HepG2 (cell line): ENCODE data around the gene LDLRAD2. TPM values are rescaled to one million over a fixed set of nuclear protein-coding genes. Genes with fewer than 3 reads are reported as not detected.
A peak's percentile ranks its signal among the peaks of the same experiment; 100 is the strongest.

Experiments
- ASH2L ChIP-seq: fragments of 300-600, 200-600 bp; sonication (generic); IDR thresholded peaks from 2 replicates; pipeline ENCODE4 v1.7.0; 2017; ENCODE audit warnings: low read depth, mild to moderate bottlenecking, moderate library complexity, mixed read lengths, low read length; ENCODE audit not compliant: insufficient read length
- ATRX ChIP-seq: sonication (generic); formaldehyde crosslinking; IDR thresholded peaks from 2 replicates; pipeline ENCODE4 v1.4.0; 2020; ENCODE audit warnings: missing genetic modification reagents, borderline replicate concordance
- FIP1L1 ChIP-seq: fragments of 200-400 bp; formaldehyde crosslinking; IDR thresholded peaks from 2 replicates; pipeline ENCODE4 v1.6.1; 2018; ENCODE audit warnings: low read depth, mild to moderate bottlenecking, low read length, moderate library complexity, borderline replicate concordance; ENCODE audit not compliant: insufficient read depth
- FOXJ3 ChIP-seq: sonication (generic); formaldehyde crosslinking; IDR thresholded peaks from 2 replicates; pipeline ENCODE4 v1.4.0; 2020; ENCODE audit warnings: missing genetic modification reagents, mild to moderate bottlenecking, borderline replicate concordance
- GATA4 ChIP-seq: sonication (generic); IDR thresholded peaks from 2 replicates; pipeline ENCODE4 v1.6.1; 2016; ENCODE audit warnings: antibody characterized with exemption, low read depth, borderline replicate concordance
- HBP1 ChIP-seq: IDR thresholded peaks from 2 replicates; pipeline ENCODE4 v1.6.1; 2016; ENCODE audit warnings: low read depth, control low read depth
- HNRNPH1 ChIP-seq: fragments of 200-400 bp; formaldehyde crosslinking; optimal IDR thresholded peaks from 2 replicates; pipeline ENCODE3; 2017; ENCODE audit warnings: mild to moderate bottlenecking, low read depth, low read length
- MLX ChIP-seq: IDR thresholded peaks from 2 replicates; pipeline ENCODE4 v1.6.1; 2016
- NR2F1 ChIP-seq, 2 experiments: fragments of 450-650 bp in 1 of 2; formaldehyde crosslinking in 1 of 2; IDR thresholded peaks; 2 replicates each; pipeline versions ENCODE4 v1.5.0 to v1.6.1; 2016 to 2020; ENCODE audit warnings: mild to moderate bottlenecking in 1 of 2, missing compliant biosample characterization in 1 of 2, missing genetic modification reagents in 1 of 2, moderate library complexity in 1 of 2
- PITX1 ChIP-seq: sonication (generic); formaldehyde crosslinking; IDR thresholded peaks from 2 replicates; pipeline ENCODE4 v1.5.1; 2020; ENCODE audit warnings: mild to moderate bottlenecking, missing genetic modification reagents
- SKI ChIP-seq: fragments of 450-650 bp; IDR thresholded peaks from one replicate; pipeline ENCODE4 v1.6.1; 2018; ENCODE audit warnings: mild to moderate bottlenecking; ENCODE audit not compliant: partially characterized antibody
- SOX5 ChIP-seq: IDR thresholded peaks from 2 replicates; pipeline ENCODE4 v1.6.1; 2016; ENCODE audit warnings: borderline replicate concordance
- TBX3 ChIP-seq: fragments of 450-650 bp; IDR thresholded peaks from 2 replicates; pipeline ENCODE4 v1.6.1; 2017; ENCODE audit warnings: antibody characterized with exemption, mild to moderate bottlenecking, inconsistent platforms, borderline replicate concordance
- TFAP4 ChIP-seq: sonication (generic); IDR thresholded peaks from 2 replicates; pipeline ENCODE4 v1.6.1; 2016; ENCODE audit warnings: low read depth, borderline replicate concordance
- TMF1 ChIP-seq: sonication (generic); formaldehyde crosslinking; IDR thresholded peaks from 2 replicates; pipeline ENCODE4 v1.8.1; 2022; ENCODE audit warnings: low read depth, missing genetic modification reagents
- U2AF2 ChIP-seq: fragments of 200-400 bp; formaldehyde crosslinking; IDR thresholded peaks from 2 replicates; pipeline ENCODE4 v1.6.1; 2017; ENCODE audit warnings: low read depth, mild to moderate bottlenecking, low read length
- ZBTB49 ChIP-seq: sonication (generic); formaldehyde crosslinking; IDR thresholded peaks from 2 replicates; pipeline ENCODE4 v1.4.0; 2020; ENCODE audit warnings: missing genetic modification reagents, borderline replicate concordance
- ZFP91 ChIP-seq: sonication (generic); formaldehyde crosslinking; IDR thresholded peaks from 2 replicates; pipeline ENCODE4 v1.9.0; 2022; ENCODE audit warnings: missing genetic modification reagents, mild to moderate bottlenecking, borderline replicate concordance
- ZNF205 ChIP-seq: IDR thresholded peaks from 2 replicates; pipeline ENCODE4 v1.6.1; 2018; ENCODE audit warnings: missing biosample characterization, missing genetic modification reagents
- ZNF3 ChIP-seq: IDR thresholded peaks from 2 replicates; pipeline ENCODE4 v1.7.0; 2017; ENCODE audit warnings: inconsistent platforms
- ZNF75D ChIP-seq: sonication (generic); formaldehyde crosslinking; IDR thresholded peaks from 2 replicates; pipeline ENCODE4 v1.8.1; 2023; ENCODE audit warnings: missing genetic modification reagents, mild to moderate bottlenecking, borderline replicate concordance
- ZNF780A ChIP-seq: sonication (generic); formaldehyde crosslinking; IDR thresholded peaks from 2 replicates; pipeline ENCODE4 v1.8.0; 2022; ENCODE audit warnings: mild to moderate bottlenecking, missing genetic modification reagents, moderate library complexity
- ZNF782 ChIP-seq: sonication (generic); formaldehyde crosslinking; IDR thresholded peaks from 2 replicates; pipeline ENCODE4 v1.4.0; 2020; ENCODE audit warnings: missing genetic modification reagents, mild to moderate bottlenecking, borderline replicate concordance
- ZNF891 ChIP-seq: sonication (generic); formaldehyde crosslinking; IDR thresholded peaks from 2 replicates; pipeline ENCODE4 v1.5.0; 2020; ENCODE audit warnings: mild to moderate bottlenecking, missing genetic modification reagents
- polyA plus RNA-seq, 8 experiments: library from polyadenylated mRNA; depleted of rRNA in 3 of 8; stranded (reverse) in 7 of 8; unstranded in 1 of 8; fragments of >200 nt; fragmentation: Illumina TruSeq in 4 of 8; extraction: Trizol in 4 of 8; gene quantifications; 2 replicates each; pipeline versions ENCODE4 v1.2.1 to v1.2.3, GENCODE V29; 2011 to 2016; ENCODE audit warnings: low read depth in 4 of 8, missing spikeins in 1 of 8, mixed read lengths in 1 of 8; ENCODE audit not compliant: insufficient read depth in 1 of 8
- total RNA-seq, 5 experiments: library from RNA; depleted of rRNA; stranded (reverse); fragments of >200 nt; fragmentation: Illumina TruSeq; extraction: Trizol; gene quantifications; 2 replicates each; pipeline ENCODE4 v1.2.3, GENCODE V29; 2016; ENCODE audit warnings: low read depth in 1 of 5

Gene LDLRAD2
- total and polyA plus RNA-seq, 2 of the 13 experiments (the other 11 are each of a cell fraction or from before 2014, with no cell fraction given): not detected

- TF ChIP-seq ZFP91: no peak
- TF ChIP-seq ZNF75D (CRISPR knock-in tag): no peak
- TF ChIP-seq NR2F1 (CRISPR knock-in tag; IDR thresholded peaks at IDR 0.05): peak; percentile 74 to 76
- TF ChIP-seq TFAP4: 0 out of 2 replicates have a peak, but pooled peaks have one; percentile 34
- TF ChIP-seq HBP1 (CRISPR knock-in tag): no peak
- TF ChIP-seq ASH2L: peak; percentile 22
- TF ChIP-seq ATRX: no peak
- peak; percentile 60; the same call in 1 of the 2 replicates for TF ChIP-seq GATA4
- no peak for TF ChIP-seq HNRNPH1
- no peak for TF ChIP-seq MLX (CRISPR knock-in tag)
- TF ChIP-seq FIP1L1: no peak
- peak; percentile 98 for TF ChIP-seq TBX3
- TF ChIP-seq ZNF782: no peak
- peak; percentile 99 for TF ChIP-seq PITX1 (CRISPR knock-in tag)
- peak; percentile 95 for TF ChIP-seq FOXJ3 (CRISPR knock-in tag)
- no peak for TF ChIP-seq ZNF780A (CRISPR knock-in tag)
- no peak for TF ChIP-seq TMF1 (CRISPR knock-in tag)
- no peak for TF ChIP-seq U2AF2
- peak; percentile 96 for TF ChIP-seq SKI
- peak; percentile 90 for TF ChIP-seq SOX5
- peak; percentile 79; the same call in 1 of the 2 replicates for TF ChIP-seq ZNF205
- TF ChIP-seq ZNF891 (CRISPR knock-in tag): no peak
- peak; percentile 61; the same call in 1 of the 2 replicates for TF ChIP-seq ZNF3 (CRISPR knock-in tag)
- no peak for TF ChIP-seq ZBTB49 (CRISPR knock-in tag)
These were observed 36.0 kb upstream of the LDLRAD2 start (continued) for GRCh38 chr1:21775985-21776562.
